IgD-negative memory B cell (primary cell): ENCODE results near the gene CHMP1A. TPM values are rescaled to one million over a fixed set of nuclear protein-coding genes. Genes with fewer than 3 reads are reported as not detected.
A peak's percentile ranks its signal among the peaks of the same experiment; 100 is the strongest.
"Not testable (repeated sequence)": the region's sequence is repeated elsewhere in the genome, so short reads cannot be mapped to it uniquely, and the experiment has no call there.

Source experiments
- H3K27ac Mint-ChIP-seq, 3 donors: one replicate each; pipeline ENCODE4 v1.8.0; 2020 to 2022; ENCODE audit warnings: mild to moderate bottlenecking in 3 of 3, mixed read lengths in 3 of 3, moderate library complexity in 1 of 3
- H3K27me3 Mint-ChIP-seq: one replicate; pipeline ENCODE4 v1.8.0; 2021; ENCODE audit warnings: mixed read lengths
- H3K36me3 Mint-ChIP-seq: one replicate; pipeline ENCODE4 v1.8.0; 2020; ENCODE audit warnings: mild to moderate bottlenecking, mixed read lengths
- H3K4me1 Mint-ChIP-seq, 3 donors: one replicate each; pipeline ENCODE4 v1.8.0; 2020 to 2022; ENCODE audit warnings: mixed read lengths in 3 of 3, mild to moderate bottlenecking in 1 of 3
- H3K4me3 Mint-ChIP-seq, 4 donors: one replicate each; pipeline ENCODE4 v1.8.0; 2020 to 2022; ENCODE audit warnings: mild to moderate bottlenecking in 4 of 4, mixed read lengths in 4 of 4, moderate library complexity in 3 of 4
- H3K9me3 Mint-ChIP-seq, 3 donors: one replicate each; pipeline ENCODE4 v1.8.0; 2020 to 2021; ENCODE audit warnings: mixed read lengths in 3 of 3, mild to moderate bottlenecking in 1 of 3
- polyA plus RNA-seq: library from polyadenylated mRNA; unstranded; fragments of 300-500 nt; fragmentation: Illumina TruSeq; gene quantifications from one replicate; pipeline ENCODE4 v1.2.3, GENCODE V29; 2021

CHMP1A gene
- polyA plus RNA-seq = 63.9 TPM

DNA sequence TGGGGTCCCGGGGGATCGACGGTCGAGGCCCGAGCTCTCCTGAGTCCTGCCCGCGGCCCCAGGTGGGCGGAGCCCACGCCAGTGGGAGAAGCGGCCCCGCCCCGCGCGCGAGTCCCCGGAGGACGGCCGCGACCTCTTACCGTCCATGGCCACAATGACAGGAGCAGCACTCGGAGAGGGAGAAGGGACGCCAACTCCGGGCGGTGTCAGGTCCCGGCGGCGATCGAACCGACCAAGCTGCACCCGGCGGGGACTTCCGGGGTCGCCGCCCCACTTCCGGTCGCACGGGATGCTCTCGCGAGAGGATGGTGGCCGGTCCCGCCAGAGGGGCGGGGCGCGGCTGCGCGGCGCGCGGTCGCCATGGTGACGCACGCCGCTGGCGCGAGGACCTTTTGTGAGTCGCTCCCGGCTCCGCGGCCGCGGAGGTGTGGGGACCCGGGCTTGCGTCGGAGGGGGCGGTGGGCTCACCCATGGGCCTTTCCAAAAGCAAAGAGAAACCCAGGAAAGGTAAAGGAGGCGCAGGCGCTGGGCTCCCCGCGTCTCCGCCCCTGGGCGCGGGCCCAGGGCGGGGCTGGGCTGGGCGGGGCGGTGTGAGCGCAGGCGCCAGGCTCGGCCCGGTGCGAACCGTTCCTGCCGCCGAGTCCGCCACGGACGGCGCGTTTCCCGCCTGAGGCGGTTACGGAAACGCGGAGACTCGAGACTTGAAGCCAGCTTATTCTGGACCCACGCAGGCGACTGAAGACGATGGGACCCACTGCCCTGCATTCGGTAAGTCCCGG lies at the start of gene CHMP1A, which contains the start of gene SPATA33:
Gene CHMP1A, minus strand, starts transcription at position 267 of the 779 bp plus-strand sequence. Its CDS starts 120 bp downstream, at position 147.
Gene SPATA33, plus strand, starts transcription at position 395 of the 779 bp plus-strand sequence. Its CDS starts 76 bp downstream, at position 471.
- Mint-ChIP-seq H3K27ac (peak within 1 kb of the TSS; percentile 67 to 93 (median 74)), H3K36me3 (no peaks in the 10 kb centered on the region), H3K4me1 (peaks cover 0 to 21% (median 19%) of the 10 kb centered on the region in 3 donors), H3K9me3 (no peaks in the 10 kb centered on the region), H3K4me3 (peak within 1 kb of the TSS; percentile 83 to 95 (median 89)), H3K27me3 (no peaks in the 10 kb centered on the region)

DNA sequence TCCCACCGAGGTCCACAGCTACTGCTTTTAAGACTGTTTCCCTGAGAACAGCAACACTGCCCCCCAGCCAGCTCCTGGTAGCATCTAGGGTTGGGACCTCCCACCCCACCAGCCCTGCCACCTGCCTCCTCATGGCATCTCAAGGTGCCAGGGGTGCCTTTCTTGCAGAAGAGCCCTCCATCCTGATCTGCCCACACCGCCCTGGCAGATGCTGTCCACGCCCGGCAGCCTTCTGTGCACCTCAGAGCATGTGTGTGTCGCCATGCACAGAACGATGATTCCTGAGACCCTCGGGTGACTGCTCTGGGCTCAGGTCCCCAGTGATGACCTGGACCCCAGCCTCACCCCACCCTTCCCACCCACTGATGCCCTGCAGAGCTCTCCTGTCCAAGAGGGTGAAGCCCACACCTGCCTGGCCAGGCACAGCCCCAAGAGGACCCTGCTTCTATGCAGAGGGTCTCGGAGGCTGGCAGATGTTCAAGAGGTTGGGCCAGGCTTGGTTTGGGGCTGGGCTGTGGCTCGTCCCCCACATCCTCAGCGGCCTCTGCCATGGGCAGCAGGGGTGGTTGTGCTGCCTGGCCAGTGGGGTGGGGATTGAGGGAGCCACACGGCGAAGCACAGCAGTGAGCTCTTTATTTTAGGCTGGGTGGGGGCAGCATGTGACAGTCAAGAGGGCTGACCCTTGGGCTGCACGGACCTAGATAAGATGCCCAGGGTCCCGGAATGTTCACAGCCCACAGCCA lies 49.2 kb upstream of the CHMP1A start:
- no peaks in the 10 kb centered on the region for H3K36me3 Mint-ChIP-seq

DNA sequence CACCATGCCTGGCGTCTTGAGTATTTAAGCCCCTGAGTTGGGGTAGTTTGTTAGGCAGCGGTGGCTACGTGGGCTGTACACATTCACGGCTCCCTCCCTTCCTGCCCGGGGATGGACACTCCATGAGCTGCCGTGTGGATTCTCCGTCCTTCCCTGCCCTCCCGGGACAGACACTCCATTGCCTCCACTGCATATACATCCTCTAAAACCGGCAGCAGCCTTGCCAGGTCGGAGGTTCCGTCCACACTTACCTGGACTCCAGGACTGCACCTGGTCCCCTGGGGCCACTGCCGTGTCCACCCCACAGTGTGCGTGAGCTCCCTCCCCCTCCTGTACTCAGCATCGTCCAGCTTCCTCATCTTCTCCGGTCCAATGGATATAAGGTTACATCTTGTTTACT lies 47.5 kb upstream of the CHMP1A start:
- Mint-ChIP-seq H3K27ac (peak overlapping the region in 1 of 3 donors; percentile 71), H3K4me1 (peaks cover 7 to 11% (median 10%) of the 10 kb centered on the region in 3 donors), H3K27me3 (no peaks in the 10 kb centered on the region), H3K4me3 (peak overlapping the region in 1 of 4 donors; percentile 53), H3K36me3 (no peaks in the 10 kb centered on the region), H3K9me3 (no peaks in the 10 kb centered on the region)

More for the DNA sequence above, 49.2 kb upstream of the CHMP1A start:
- peak overlapping the region in 1 of 3 donors; percentile 91 for H3K27ac Mint-ChIP-seq
- H3K4me3 Mint-ChIP-seq = no peak overlapping the region
- H3K27me3 Mint-ChIP-seq = no peaks in the 10 kb centered on the region
- peaks cover 4 to 9% (median 9%) of the 10 kb centered on the region in 3 donors for H3K4me1 Mint-ChIP-seq
- no peaks in the 10 kb centered on the region for H3K9me3 Mint-ChIP-seq

DNA sequence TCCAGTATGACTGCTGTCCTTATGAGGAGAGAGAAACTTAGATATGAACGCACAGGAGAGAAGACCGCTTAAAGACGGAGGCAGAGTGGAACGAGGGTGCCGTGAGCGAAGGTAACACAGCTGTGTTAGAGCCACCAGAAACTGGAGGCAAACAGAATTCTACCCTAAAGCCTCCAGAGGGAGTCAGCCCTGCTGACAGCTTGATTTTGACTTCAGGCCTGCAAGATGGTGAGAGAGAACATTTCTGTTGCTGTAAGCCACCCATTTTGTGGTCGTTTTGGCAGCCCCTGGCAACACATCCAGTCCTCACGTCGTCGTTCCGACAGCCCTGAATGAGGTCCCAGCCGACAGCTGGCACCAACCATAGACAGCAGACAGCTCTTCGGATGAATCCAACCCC lies 46.8 kb upstream of the CHMP1A start:
- Mint-ChIP-seq H3K9me3 (no peaks in the 10 kb centered on the region), H3K4me1 (peaks cover 10 to 13% (median 11%) of the 10 kb centered on the region in 3 donors), H3K36me3 (no peaks in the 10 kb centered on the region), H3K27ac (no peak overlapping the region), H3K27me3 (no peaks in the 10 kb centered on the region), H3K4me3 (no peak overlapping the region)

DNA sequence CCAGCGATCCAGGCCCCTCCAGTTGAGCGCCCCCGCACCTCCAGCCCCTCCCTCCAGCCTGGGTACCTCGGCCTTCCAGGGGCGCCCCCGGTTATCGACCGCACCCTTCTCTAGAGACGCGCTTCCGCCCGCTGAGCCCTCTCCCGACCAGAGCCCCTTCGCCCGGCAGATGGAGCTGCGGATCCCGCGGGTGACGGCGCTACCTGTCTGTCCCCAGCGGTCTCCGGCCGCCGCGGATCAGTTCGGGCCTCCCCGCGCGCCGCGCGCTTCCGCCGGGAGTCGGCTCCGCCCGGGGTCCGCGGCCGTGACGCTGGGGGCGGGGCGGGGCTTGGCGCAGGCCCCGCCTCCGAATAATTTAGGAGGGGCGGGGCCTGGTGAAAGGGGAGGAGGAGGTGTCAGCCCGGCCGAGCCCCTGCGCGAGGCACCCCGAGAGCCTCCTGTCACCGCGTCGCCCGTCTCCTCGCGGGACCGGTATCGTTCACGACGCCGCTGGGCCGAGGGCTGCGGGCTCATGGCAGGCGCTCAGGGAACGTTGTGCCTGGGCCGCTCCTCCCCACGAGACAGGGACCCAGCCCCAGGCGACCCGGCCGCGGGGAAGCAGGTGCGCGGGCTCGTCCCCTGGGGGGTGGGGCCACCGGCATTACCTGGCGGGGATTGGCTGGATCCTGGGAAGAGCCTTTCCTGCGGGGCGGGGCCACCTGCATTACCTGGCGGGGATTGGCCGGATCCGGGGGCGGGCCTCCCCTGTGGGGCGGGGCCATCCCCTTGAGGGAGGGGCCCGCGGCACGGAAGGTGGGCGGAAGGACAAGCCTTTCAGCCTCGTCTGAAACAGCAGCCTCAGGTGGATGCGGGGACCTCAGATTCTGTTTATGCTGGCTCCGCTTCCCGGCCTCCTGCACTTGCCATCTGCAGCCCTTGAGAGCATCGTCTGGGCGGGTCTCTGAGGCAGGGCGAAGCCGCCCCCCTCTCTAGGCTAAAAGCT lies 44.2 kb upstream of the CHMP1A start, which contains the start of gene SPATA2L:
Gene SPATA2L, minus strand, starts transcription at position 281 of the 982 bp plus-strand sequence. CDS start 473 bp downstream, outside the sequence.
- peak within 1 kb of the TSS; percentile 77 to 93 (median 92) for H3K4me3 Mint-ChIP-seq
- no peaks in the 10 kb centered on the region for H3K9me3 Mint-ChIP-seq
- H3K27me3 Mint-ChIP-seq = no peaks in the 10 kb centered on the region
- peaks cover 10 to 16% (median 14%) of the 10 kb centered on the region in 3 donors for H3K4me1 Mint-ChIP-seq
- peak within 1 kb of the TSS; percentile 77 to 99 (median 80) for H3K27ac Mint-ChIP-seq
- no peaks in the 10 kb centered on the region for H3K36me3 Mint-ChIP-seq

DNA sequence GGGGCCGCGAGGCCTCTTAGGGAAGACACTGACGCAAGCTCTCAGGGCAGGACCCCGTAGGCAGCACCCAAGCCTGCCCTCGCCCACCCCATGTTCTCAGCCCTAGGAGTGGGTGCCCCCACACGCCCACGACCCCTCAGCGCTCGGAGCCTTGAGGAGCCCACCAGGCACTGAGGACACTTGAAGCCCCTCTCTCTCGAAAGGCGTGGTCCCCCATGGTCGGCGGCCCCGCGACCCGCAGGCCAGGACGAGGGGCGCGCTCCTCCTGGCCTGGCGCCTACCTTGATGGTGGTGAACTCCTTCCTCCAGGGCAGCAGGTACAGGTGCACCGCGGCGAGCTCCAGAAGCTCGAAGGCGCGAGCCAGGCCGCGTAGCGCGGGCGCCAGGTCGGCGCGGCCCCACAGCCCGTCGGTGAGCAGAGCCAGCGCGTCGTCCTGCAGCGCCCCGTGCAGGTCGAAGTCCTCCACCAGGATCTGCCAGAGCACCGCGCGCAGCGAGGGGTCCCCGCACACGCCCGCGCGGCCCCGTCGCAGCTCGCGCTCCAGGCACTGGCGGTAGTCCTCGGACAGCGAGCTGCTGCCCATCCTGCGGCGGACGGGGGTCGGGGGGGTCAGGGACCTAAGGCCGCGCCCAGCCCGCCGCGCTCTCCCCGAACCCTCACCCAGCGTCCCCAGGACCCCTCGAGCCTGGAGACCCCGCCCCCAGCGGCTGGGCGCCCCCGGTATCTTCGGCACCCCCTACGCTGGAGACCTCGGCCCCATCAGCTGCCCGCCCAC lies 43.3 kb upstream of the CHMP1A start:
- no peaks in the 10 kb centered on the region for H3K9me3 Mint-ChIP-seq
- no peaks in the 10 kb centered on the region for H3K27me3 Mint-ChIP-seq
- H3K36me3 Mint-ChIP-seq = no peaks in the 10 kb centered on the region
- peaks cover 6 to 13% (median 13%) of the 10 kb centered on the region in 3 donors for H3K4me1 Mint-ChIP-seq
- peak overlapping the region; percentile 77 to 93 (median 92) for H3K4me3 Mint-ChIP-seq
- peak overlapping the region; percentile 50 to 99 (median 80) for H3K27ac Mint-ChIP-seq

DNA sequence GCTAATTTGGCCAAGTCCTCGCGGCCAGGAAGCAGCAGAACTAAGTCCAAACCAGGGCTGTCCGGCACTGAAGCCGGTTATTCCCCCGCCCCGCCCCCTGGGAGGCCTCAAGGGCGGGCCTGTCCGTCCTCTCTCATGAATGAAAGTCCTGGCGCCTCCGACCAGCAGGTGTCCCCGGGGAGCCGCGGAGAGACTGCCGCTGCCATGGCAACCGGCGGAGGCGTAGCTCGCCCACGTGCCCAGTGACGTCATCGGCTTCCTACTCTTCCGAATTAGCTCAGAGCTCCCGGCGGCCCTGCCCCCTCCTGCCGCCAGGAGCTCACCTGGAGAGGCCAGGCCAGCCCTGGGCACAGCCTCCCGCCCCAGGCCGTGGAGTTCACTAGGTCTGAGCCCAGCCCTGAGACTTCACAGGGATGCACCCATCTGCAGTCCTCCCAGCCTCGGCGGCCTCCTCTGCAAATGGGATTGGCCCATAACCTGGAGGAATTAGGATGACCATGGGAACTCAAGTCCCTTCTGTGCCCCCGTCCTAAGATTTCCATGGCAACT lies 42.7 kb upstream of the CHMP1A start:
- peak overlapping the region; percentile 50 to 99 (median 88) for H3K27ac Mint-ChIP-seq
- no peaks in the 10 kb centered on the region for H3K9me3 Mint-ChIP-seq
- H3K4me1 Mint-ChIP-seq = peaks cover 6 to 13% (median 11%) of the 10 kb centered on the region in 3 donors
- H3K36me3 Mint-ChIP-seq = no peaks in the 10 kb centered on the region
- H3K27me3 Mint-ChIP-seq = no peaks in the 10 kb centered on the region
- peak overlapping the region; percentile 77 to 93 (median 87) for H3K4me3 Mint-ChIP-seq

DNA sequence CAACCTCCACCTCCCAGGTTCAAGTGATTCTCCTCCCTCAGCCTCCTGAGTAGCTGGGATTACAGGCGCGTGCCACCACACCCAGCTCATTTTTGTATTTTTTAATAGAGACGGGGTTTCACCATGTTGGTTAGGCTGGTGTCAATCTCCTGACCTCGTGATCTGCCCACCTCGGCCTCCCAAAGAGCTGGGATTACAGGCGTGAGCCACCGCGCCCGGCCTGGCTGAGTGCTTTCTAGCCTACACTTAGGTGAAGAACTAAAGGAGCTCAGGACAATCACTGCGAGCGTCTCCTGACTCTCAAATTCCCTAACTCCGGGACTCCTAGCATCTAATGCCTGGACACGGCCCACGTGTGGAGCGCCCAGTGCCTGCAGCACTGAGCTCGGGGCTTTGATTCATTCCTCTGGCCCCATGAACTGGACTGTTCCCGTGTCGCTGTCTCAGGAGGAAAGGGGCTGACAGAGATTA lies 42.2 kb upstream of the CHMP1A start:
- not testable (repeated sequence) for H3K36me3 Mint-ChIP-seq, H3K9me3 Mint-ChIP-seq, H3K27me3 Mint-ChIP-seq
- peak overlapping the region; percentile 50 to 99 (median 88) for H3K27ac Mint-ChIP-seq
- peak overlapping the region; percentile 77 to 93 (median 87) for H3K4me3 Mint-ChIP-seq
- peaks cover 6 to 13% (median 11%) of the 10 kb centered on the region in 3 donors for H3K4me1 Mint-ChIP-seq

DNA sequence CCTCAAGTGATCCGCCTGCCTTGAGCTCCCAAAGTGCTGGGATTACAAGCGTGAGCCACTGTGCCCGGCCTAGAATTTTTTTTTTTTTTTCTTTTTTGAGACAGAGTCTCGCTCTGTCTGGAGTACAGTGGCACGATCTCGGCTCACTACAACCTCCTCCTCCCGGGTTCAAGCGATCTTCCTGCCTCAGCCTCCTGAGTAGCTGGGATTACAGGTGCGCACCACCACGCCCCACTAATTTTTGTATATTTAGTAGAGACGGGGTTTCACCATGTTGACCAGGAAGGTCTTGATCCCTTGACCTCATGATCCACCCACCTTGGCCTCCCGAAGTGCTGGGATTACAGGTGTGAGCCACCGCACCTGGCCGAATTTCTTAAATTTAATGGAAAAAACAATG lies 41.2 kb upstream of the CHMP1A start:
- peaks cover 6 to 13% (median 11%) of the 10 kb centered on the region in 3 donors for H3K4me1 Mint-ChIP-seq
- H3K27ac Mint-ChIP-seq = peak overlapping the region in 2 of 3 donors; percentile 73 to 75
- H3K27me3 Mint-ChIP-seq, H3K36me3 Mint-ChIP-seq, H3K9me3 Mint-ChIP-seq: not testable (repeated sequence)
- H3K4me3 Mint-ChIP-seq = peak overlapping the region in 2 of 4 donors; percentile 33 to 45

DNA sequence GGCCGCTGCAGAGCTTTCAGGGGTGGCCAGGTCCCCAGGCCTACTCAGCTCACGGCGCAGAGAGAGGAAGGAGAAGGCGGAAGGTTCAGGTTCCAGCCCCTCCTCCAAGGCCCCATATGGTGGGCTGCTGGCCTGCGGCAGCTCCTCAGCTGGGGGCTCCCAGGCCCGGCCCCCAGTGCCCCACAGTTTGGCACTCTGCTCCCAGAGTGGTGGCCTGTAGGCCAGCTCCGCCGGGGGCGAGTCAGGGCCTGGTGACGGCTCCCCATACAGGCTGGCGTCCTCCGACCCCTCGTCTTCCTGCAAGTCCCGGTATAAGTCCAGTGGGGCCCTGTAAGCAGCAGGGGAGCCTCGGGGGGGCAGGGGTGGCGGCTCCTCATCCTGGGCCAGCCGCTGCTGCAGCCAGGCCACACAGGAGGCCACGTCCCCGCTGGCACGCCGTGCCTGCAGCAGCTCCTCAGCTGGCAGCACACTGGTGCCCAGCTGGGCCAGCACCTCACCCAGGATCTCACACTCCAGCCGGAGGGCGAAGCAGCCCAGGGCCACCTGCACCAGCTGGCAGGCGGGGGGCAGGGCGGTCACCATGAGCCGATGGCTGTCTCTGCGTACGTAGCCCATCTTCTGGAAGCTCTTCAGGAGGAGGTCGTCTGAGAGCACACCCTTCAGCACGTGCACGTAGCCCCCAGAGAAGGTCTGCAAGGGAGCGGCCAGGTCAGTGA lies 40.3 kb upstream of the CHMP1A start:
- Mint-ChIP-seq H3K4me1 (peaks cover 10 to 13% (median 11%) of the 10 kb centered on the region in 3 donors), H3K27me3 (no peaks in the 10 kb centered on the region), H3K4me3 (no peak overlapping the region), H3K36me3 (no peaks in the 10 kb centered on the region), H3K9me3 (no peaks in the 10 kb centered on the region), H3K27ac (no peak overlapping the region)

DNA sequence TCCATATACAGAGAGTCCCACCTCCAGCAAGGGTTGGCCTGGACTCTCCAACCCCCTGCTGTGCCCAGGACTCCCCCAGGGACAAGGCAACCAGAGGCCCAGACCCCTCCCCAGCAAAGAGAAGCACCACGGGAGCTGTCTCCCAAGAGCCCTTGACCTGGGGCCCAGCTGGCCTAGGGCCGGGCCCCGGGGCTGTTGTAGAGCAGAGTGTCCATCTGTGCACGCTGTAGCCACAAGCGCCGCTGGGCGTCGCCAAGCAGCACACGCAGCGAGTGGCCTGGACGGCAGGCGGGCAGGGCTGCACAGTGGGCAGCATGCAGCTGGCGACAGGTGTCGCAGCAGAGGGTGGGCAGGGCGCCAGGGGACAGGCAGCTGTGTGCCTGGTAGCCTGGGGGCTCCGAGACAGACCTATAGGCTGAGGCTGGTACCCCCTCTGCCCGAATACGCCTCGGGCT lies 39.7 kb upstream of the CHMP1A start:
- Mint-ChIP-seq H3K27me3 (no peaks in the 10 kb centered on the region), H3K27ac (peak overlapping the region in 1 of 3 donors; percentile 78), H3K36me3 (no peaks in the 10 kb centered on the region), H3K9me3 (no peaks in the 10 kb centered on the region), H3K4me1 (peaks cover 9 to 11% (median 10%) of the 10 kb centered on the region in 3 donors), H3K4me3 (peak overlapping the region in 1 of 4 donors; percentile 8)

DNA sequence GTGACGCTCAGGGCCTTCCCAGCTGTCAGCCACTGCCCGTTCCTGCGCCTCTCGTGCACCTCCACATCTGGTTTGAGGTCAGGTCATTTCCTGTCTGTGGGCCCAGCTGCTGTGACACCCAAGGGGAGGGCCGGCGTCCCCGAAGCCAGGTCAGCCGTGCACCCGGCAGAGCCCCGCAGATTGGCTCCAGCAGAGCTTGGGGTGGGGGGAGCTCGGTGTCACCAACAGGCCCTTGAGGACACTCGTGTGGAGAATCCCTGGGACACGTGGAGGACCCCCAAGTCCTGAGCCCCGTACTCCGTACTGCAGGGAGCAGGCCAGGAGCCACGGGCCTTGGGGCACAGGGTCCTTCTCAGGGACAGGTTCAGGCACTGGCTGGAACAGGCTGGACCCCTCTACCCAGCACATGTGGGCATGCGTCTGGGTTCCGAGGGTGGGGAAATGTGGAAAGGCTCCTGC lies 39.2 kb upstream of the CHMP1A start:
- peak overlapping the region in 1 of 4 donors; percentile 8 for H3K4me3 Mint-ChIP-seq
- no peaks in the 10 kb centered on the region for H3K36me3 Mint-ChIP-seq
- peaks cover 8 to 11% (median 10%) of the 10 kb centered on the region in 3 donors for H3K4me1 Mint-ChIP-seq
- H3K27ac Mint-ChIP-seq = peak overlapping the region in 2 of 3 donors; percentile 48 to 78
- no peaks in the 10 kb centered on the region for H3K9me3 Mint-ChIP-seq
- H3K27me3 Mint-ChIP-seq = no peaks in the 10 kb centered on the region
